ENCODE data around the gene TRIM59.
"Not testable (repeated sequence)": the region's sequence is repeated elsewhere in the genome, so short reads cannot be mapped to it uniquely, and the experiment has no call there.

TRIM59 gene

DNA sequence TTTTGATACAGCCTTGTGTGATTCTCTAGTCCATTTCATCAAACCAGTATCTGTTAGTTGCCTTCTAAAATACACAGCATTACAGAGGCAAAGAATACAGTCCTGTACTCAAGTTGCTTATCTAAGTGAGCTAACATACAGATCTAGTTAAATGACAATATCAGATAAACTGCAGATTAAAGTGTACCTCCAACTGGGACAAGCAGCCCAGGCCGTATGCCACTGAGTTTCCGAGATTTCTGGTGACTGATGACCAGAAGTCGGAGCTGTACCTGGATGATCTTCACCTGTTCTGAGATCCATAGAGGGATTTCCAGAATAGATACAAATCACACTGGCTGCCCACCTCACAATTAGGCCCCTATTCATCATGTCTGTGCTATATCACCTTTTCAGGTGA is 6.3 kb upstream of the TRIM59 start:
- DNase-seq (ENCODE audit: low read depth), result no peak

DNA sequence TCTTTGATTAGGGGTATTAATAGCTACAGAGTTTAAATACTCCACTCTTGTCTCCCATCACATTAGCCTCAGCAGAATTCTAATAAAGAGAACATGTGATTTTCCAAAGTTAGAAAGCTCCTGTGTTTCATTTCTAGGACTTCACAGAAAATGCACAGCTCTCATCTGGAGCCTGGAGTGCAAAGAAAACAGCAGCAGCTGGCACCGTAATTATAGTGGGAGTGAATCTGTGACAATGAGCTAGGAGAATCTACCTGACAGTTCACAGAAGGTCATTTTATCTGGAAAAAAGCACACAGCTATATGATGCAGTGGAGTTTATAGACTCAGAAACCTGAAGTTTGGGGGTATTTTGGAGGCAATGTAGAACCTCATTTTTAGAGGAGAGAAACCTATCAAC is 5.4 kb upstream of the TRIM59 start:
- DNase-seq (ENCODE audit: low read depth), result no peak

DNA sequence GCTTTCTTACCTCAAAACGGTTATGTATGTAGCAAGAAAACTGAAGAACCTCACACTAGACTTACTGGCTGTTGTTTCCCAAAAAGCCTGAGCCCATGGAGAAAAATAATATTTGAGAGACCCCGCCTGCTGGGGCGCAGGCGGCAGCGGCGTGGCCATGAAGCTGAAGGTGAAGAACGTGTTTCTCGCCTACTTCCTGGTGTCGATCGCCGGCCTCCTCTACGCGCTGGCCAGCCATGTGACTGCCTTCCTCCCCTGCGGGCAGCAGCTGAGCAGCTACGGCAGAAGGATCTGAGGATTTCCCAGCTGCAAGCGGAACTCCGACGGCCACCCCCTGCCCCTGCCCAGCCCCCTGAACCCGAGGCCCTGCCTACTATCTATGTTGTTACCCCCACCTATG is 2.7 kb upstream of the TRIM59 start:
- not testable (repeated sequence) for DNase-seq (ENCODE audit: low read depth)

DNA sequence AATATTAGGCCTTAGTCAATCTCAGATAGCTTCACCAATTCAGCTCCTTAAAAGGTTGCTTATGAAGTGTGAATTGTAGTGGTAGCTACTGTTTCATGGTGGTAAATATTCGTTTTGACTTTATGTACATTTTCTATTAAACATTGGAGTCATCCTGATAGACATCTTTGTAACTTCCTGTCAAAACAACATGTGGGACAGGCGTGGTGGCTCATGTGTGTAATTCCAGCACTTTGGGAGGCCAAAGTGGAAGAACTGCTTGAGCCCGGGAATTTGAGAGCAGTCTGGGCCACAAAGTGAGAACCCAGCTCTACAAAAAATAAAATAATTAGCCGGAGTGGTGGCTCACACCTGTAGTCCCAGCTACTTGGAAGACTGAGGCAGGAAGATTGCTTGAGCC is 2.0 kb upstream of the TRIM59 start:
- DNase-seq (ENCODE audit: low read depth), result no peak

DNA sequence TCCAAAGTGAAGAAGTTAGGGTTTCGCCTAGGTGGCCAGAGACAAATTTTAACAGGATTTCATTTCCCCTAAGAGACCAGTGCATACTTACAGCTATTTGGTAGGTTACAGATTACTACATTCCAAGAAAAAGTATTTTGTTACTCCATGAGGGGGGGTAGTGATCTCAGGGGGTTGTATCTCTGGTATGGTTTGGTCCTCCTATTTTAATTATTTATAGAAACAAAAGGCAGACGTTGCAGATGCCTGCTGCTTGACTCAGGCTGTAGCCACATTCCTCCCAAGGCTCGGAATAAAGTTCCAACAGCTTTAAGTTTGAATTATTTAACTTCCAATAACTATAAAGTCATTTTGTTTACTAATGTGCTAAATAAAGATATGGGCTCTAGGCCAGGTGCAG is 1.3 kb upstream of the TRIM59 start:
- no peak for DNase-seq (ENCODE audit: low read depth)

DNA sequence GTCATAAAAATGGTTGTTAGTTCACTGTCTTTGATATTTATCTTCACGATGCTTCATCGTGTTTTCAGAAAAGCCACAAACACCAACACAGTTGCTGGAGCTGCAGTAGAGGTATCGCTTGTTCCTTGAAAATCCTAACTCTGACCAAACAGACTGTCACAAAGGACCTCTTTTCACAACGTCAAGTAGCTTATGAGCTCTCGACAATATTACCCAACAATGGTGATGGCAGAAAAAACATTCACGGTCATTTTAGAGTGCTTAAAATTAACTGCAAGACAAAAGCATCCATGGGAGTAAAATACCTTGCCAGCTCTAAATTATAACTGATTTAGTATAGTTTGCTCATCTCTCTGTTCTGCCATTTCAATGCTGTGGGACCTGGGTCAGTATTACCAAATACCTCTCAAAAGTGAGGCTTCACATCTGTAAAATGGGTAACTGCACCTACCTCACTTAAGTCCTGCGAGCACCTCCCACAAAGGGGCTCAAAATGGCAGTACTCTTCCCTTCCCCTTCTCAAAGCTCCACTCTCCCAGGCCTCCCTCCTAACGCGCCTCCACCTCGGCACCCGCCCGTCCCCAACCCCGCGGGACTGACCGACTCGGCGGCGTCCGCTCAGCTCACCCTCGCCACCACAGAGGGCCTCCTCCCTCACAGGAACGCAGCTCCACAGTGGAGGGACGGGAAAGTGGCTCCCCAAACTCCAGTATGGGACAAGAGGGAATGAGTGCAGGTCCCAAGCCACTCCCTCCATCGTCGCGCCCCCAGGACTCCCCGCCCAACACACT is 546 bp downstream of the TRIM59 start:
- DNase-seq (ENCODE audit: low read depth), result no peak

DNA sequence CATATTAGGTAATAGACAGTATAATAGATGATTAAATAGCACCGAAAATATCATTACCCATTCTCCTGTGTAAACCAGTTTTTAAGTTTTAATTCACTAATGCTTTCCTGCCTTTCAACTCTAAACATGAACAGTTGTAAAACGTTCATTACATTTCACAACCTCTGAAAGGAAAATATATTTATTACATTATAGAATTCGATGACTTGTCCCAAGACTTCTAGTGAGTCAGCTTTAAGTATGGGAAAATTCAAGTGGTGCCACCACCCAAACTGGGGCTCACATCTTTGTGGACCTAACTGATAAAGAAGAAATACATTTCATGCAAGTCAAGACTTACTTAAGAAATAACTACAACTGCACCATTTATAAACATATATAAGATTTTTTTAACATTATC is 2.0 kb downstream of the TRIM59 start:
- no peak for DNase-seq (ENCODE audit: low read depth)

DNA sequence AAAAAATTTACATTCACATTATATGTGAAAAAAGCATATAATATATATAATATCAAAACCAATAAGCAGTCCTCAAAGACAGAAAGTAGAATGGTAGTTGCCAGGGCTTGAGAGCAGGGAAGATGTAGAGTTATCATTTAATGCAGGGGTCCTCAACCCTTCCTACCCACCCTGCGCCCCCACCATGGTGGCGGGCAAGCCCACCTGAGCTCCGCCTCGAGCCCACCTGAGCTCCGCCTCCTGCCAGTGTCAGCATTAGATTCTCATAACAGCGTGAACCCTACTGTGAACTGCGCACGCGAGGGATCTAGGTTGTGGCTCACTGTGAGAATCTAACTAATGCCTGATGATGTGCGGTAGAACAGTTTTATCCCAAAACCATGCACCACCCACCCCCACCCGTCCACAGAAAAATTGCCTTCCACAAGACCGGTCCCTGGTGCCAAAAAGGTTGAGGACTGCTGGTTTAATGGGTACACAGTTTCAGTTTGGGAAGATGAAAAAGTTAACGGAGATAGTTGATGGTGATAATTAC is 3.0 kb downstream of the TRIM59 start:
- no peak for DNase-seq (ENCODE audit: low read depth)

DNA sequence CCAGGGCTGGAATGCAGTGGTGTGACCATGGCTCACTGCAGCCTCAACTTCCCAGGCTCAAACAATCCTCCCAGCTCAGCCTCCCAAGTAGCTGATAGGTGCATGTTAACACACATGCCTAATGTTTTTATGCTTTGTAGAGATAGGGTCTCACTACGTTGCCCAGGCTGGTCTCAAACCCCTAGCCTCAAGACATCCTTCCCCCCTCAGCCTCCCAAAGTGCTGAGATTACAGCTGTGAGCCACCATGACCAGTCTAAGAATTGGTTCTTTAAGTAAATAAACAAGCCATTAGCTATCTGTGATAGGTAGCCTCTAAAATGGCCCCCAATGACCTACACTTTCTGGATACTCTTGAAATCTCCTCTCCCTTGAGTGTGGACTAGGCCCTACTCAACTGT is 3.7 kb downstream of the TRIM59 start:
- no peak for DNase-seq (ENCODE audit: low read depth)

DNA sequence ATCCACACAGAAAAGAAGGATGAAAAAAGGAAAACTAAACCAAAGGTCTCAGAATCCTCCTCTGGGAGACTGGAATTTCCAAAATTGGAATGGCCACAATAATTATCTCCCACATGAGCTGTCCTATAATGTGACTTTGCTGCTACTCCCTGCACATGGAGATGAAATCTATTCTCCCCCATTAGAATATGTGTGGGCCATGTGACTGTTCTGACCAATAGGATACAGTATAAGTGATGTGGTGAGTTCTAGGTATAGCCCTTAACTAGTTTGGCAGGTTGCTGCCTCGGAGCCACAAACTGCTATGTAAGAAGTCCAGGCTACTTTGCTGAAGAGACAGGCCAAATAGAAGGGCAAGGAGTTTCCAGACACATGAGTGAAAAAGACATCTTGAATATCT is 5.2 kb downstream of the TRIM59 start:
- DNase-seq (ENCODE audit: low read depth), result no peak

DNA sequence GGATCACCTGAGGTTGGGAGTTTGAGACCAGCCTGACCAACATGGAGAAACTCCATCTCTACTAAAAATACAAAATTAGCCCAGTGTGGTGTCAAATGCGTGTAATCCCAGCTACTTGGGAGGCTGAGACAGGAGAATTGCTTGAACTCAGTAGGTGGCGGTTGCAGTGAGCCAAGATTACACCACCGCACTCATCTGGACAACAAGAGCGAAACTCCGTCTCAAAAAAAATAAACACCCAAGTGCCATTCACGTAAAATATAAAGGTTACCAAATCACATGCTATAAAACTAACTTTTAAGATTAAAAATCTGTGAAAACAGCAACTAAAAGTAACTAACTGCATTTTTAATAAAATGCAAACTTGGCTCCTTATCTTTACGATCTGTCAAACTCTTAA is 8.9 kb downstream of the TRIM59 start:
- DNase-seq (ENCODE audit: low read depth), result no peak

DNA sequence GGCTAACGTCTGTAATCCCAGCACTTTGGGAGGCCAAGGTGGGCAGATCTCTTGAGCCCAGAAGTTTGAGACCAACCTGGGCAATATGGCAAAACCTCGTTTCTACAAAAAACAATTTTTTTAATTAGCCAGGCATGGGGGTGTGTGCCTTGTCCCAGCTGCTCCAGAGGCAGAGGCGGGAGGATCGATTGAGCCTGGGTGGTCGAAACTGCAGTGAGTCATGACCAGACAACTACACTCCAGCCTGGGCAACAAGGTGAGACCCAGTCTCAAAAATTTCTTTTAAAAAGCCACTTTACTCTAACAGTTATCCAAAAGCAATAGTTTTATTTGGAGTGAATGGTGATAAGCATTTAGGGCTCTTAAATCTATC is 12.5 kb downstream of the TRIM59 start:
- no peak for DNase-seq (ENCODE audit: low read depth)

DNA sequence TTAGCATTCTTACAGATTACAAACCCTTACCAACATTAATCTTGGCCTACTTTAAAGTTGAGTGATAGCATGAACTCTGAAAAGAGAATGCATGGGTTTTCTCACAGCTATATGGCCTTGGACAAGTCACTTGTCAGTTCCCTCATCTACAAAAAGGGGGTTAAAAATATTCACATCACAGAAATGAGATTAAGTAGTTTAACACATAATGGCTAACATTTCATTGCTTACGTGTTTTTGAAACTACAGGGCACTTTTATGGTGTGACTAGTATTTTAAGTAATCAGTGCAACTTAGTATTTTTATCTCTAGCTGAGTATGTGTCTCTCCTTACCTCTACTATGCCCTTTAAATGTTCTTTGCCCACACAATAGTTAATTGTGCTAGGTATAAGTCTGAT is 13.8 kb downstream of the TRIM59 start:
- DNase-seq (ENCODE audit: low read depth), result no peak

DNA sequence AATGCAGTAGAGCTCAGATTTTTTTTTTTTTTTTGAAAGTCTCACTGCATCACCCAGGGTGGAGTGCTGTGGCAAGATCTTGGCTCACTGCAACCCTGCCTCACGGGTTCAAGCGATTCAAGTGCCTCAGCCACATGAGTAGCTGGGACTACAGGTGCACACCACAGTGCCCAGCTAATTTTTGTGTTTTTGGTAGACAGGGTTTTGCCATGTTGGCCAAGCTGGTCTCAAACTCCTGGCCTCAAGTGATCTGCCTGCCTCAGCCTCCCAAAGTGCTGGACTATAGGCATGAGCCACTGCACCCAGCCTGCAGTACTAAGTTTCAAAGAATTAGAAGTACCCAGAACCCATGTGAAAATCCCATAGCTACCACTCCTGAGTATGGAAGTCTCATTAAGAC is 14.5 kb downstream of the TRIM59 start:
- DNase-seq (ENCODE audit: low read depth), result no peak

DNA sequence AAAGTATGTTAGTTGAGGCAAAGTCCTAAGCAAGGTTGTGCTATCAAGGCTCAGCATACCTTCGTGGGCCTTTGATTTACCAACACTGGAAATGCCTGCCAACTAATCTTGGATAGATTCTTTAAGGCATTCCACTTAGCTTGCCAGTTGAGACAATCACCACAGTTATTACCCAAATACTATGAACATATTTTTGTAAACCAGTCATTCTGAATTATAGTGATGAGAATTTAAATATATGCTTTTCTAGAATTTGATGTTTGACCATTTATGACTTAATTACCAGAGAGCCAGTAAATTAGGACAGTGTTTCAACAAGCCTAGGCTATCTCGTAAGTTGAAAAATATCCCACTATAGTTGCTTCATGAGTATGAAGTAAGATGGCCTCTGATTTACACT is 15.5 kb downstream of the TRIM59 start:
- no peak for DNase-seq (ENCODE audit: low read depth)

DNA sequence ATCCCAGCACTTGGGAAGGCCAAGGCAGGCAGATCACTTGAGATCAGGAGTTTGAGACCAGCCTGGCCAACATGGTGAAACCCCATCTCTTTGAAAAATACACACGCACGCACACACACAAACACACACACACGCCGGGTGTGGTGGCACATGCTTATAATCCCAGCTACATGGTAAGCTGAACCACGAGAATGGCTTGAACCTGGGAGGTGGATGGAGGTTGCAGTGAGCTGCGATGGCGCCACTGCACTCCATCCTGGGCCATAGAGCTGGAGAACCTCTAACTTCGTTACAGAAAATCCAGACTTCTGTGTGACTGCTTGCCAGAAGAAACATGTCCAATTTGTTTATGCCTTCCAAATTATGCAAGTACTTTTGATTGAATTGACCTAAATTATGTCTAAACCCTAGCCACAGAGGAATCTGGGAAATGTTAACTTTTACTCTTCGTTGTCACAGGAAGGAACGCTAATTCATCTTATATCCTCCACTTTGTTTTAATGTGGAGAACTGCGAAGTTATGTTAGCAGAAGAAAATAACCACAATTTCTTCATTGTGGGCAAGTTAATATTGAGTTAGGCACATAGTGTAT is 21.7 kb downstream of the TRIM59 start:
- DNase-seq (ENCODE audit: low read depth), result no peak

DNA sequence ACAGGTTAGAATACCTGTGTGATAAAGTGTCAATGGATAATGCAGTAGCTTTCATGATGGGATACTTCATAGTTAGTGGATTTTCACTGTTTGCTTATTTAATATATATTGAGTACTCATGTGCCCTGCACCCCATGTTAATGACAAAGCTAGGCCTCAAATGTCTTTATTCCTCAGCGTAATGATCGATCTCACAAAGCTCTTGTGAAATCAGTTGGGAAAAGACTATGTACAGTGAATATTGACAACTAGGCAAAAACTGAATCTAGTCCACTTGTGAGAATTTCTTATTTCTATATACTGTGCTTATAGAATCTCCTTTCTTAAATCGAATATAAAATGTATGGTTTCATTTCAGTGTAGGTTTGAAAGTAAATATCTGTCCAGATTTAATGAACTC is 32.3 kb downstream of the TRIM59 start:
- no peak for DNase-seq (ENCODE audit: low read depth)

DNA sequence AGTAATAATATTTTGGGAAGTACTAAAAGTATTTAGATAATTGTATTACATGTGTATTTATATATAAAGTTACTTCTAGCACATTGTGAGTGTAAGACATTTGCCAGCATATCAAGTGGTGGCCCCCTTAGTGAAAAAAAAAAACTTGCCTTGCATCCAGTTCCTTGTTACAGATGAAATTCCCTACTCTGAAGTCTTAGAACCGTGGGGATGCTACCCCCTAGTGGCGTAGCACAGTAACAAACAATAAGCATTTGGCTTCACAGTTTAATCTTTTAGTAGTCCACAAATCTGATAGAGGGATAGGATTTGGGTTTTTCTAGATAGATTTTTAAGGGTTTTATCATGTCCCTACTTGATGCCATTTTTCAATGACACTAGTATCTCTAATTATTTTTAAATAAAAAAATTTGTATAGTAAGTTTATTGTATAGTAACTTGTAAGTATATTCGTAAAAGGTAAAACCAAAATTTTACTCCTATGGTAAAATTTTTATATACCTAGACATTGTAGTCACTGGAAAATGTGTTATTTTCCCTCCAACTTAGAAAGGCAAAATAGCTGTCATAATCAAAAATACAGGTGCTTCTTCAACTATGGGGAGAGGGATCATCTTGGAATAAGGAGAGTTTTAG is 35.9 kb downstream of the TRIM59 start:
- peak; percentile 37 for DNase-seq (ENCODE audit: low read depth)

DNA sequence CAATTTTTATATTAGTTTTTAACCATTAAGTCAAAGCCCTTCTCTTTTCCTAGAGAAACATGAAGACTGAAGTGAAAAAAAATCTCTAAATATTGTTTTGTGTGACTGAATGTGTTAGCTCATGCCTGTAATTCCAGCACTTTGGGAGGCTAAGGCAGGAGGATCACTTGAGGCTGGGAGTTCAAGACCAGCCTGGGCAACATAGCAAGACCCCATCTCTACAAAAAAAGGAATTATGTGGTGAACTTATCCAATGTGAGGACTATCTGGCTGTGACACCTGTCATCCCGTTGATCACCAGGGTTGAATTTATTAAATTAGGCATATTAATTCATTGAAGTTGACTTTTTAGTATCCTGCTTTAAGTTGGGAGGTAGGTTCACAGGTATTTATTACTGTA is 37.1 kb downstream of the TRIM59 start:
- no peak for DNase-seq (ENCODE audit: low read depth)

DNA sequence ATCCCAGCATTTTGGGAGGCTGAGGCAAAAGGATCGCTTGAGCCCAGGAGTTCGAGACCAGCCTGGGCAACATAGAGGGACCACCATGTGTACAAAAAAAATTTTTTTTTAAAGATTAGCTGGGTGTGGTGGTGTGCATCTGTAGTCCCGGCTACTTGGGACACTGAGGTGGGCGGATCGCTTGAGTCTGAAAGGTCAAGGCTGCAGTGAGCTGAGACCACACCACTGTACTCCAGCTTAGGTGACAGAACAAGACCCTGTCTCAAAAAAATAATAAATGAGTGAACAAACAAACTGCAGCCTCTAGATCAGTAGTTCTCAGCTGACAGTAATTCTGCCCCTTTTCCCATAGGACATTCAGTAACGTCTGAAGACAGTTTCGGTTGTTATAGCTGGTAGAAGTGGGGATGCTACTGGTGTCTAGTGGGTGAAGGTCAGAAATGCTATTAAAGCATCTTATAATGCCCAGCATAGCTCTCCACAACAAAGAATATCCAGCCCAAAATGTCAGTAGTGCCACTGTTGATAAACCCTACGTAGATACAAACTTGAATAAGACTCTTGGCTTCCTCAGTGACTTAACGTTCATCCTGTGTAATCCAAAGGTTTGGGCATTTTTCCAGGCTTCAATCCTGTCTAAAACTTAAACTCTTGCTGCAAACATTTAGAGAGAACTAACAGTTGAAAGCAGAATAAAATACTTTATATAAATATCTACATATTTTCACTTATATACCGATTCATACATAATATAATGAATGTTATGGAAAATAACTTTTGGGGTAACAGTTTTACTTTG is 39.6 kb downstream of the TRIM59 start:
- no peak for DNase-seq (ENCODE audit: low read depth)

DNA sequence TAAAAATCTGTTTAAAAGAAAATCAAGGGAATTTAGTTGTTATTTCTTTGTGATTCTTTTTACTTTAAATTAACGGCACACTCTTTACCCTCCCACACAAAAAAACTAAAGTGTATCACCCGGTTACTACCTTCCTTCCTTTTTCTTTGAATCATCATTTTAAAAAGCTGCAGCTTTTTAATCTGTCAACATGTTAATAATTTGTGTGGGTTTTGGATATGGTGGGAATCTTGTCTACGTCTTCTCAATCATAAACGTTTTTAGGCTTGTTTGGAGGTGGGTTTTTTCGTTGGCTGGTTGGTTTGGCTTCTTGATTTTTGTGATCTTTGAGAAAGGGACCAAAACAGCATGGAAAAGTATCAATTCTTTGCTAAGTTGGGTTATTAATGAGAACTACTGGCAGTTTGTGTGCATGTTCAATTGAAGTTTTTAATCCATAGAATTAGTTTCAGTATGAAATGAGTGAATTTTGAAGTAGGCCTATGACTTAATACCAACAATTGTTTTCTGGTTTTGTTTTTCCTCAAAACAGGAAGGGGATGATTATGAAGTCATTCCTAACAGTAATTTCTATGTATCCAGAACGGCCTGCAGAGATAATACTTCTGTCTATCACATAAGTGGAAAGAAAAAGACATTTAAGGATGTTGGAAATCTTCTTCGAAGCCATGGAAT is 45.7 kb downstream of the TRIM59 start:
- DNase-seq (ENCODE audit: low read depth), result no peak

DNA sequence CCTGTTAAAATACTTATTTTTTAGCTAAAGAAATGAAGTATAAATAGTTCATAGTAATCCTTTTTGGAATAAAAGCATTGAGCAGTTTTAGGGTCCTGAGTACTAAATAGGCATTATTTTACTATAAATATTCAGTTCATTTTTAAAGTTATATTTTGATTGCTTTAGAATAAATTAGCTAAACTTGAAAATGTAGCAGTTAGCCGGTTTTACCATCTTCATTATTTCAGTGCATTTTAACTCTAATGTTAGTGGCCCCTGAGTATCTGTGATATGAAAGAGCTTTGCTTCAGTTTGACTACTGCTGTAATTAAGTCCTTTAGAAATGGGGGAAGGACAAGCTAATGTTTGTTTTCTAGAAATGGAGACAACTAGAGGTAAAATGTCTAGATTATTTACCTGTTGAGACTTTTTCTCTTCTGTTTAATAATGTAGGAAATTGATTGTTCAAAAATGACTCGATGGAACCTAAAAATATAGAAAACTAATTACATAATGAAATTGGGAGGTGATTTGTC is 46.5 kb downstream of the TRIM59 start:
- DNase-seq (ENCODE audit: low read depth), result no peak
